BE2C (cell line): Measurements from ENCODE around the gene JAK1.

ENCODE experiments used
- DNase-seq: peaks from one replicate; pipeline ENCODE4 v3.0.0-alpha.2; 2020
- H3K27me3 ChIP-seq: fragments of 250-450 bp; sonication (Bioruptor Pico); 2 replicates; pipeline ENCODE4 v1.5.1; 2020; ENCODE audit warnings: mild to moderate bottlenecking
- H3K36me3 ChIP-seq: fragments of 250-450 bp; sonication (Bioruptor Pico); 2 replicates; pipeline ENCODE4 v1.5.1; 2020; ENCODE audit warnings: mild to moderate bottlenecking
- H3K4me1 ChIP-seq: fragments of 250-450 bp; sonication (Bioruptor Pico); 2 replicates; pipeline ENCODE4 v1.5.1; 2020
- H3K4me3 ChIP-seq: 2 replicates; pipeline ENCODE4 v1.5.1; 2011; ENCODE audit warnings: low read depth, low read length
- H3K9me3 ChIP-seq: fragments of 250-450 bp; sonication (Bioruptor Pico); 2 replicates; pipeline ENCODE4 v1.5.1; 2020
- CTCF ChIP-seq: IDR thresholded peaks from 2 replicates; pipeline ENCODE4 v1.5.1; 2012; ENCODE audit warnings: mild to moderate bottlenecking, low read depth, low read length

Gene JAK1

DNA sequence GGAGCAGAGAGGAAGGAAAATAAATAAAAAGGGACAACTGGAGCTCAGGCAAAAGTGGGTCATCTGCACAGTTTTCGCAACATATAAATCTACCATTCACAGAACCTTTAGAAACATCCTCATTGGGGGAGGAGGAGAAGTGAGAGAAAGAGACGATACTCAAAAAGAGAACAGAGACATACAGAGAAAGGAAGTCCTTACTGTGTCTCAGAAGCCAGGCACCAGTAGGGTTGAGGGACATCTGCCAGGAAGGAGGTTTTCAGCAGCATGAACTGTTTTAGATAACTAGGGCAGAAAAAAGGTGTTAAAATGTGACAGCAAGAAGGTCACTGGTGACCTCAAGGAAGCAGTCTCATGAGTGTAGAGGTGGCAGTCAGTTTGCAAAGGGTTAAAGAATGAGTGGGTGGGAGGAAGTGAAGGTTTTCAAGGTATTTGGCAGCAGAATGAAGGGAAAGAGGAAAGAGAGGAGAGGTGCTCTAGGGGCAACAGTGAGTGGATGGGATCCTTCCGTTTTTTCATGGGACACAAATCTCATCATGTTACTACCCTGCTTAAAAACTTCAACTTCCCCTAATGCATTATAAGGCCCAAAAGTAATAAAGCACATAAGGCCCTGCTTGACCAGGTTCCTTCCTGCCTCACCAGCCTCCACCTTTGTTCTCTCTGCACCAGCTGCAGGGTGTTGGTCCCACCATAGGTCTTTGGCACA is 9.5 kb downstream of the JAK1 start:
- TF ChIP-seq CTCF = no peak
- Histone ChIP-seq H3K9me3 (no peaks in the 10 kb centered on the region), H3K27me3 (no peaks in the 10 kb centered on the region), H3K4me1 (no peaks in the 10 kb centered on the region; the same call in 1 of the 2 replicates), H3K4me3 (no peak overlapping the region), H3K36me3 (no peaks in the 10 kb centered on the region)
- DNase-seq = no peak

GRCh38 chr1:64956010-64956640 is 10.2 kb downstream of the JAK1 start:
- Histone ChIP-seq H3K4me3 (no peak overlapping the region), H3K27me3 (no peaks in the 10 kb centered on the region)
- TF ChIP-seq CTCF = no peak

GRCh38 chr1:64955097-64956009 is 11.0 kb downstream of the JAK1 start:
- Histone ChIP-seq H3K4me3 (no peak overlapping the region), H3K9me3 (no peaks in the 10 kb centered on the region), H3K36me3 (no peaks in the 10 kb centered on the region), H3K4me1 (no peaks in the 10 kb centered on the region; the same call in 1 of the 2 replicates), H3K27me3 (no peaks in the 10 kb centered on the region)
- DNase-seq = no peak
- TF ChIP-seq CTCF = no peak

More at GRCh38 chr1:64956010-64956640, 10.2 kb downstream of the JAK1 start:
- H3K9me3 ChIP-seq = no peaks in the 10 kb centered on the region
- DNase-seq = no peak
- H3K36me3 ChIP-seq = no peaks in the 10 kb centered on the region
- no peaks in the 10 kb centered on the region; the same call in 1 of the 2 replicates for H3K4me1 ChIP-seq

DNA sequence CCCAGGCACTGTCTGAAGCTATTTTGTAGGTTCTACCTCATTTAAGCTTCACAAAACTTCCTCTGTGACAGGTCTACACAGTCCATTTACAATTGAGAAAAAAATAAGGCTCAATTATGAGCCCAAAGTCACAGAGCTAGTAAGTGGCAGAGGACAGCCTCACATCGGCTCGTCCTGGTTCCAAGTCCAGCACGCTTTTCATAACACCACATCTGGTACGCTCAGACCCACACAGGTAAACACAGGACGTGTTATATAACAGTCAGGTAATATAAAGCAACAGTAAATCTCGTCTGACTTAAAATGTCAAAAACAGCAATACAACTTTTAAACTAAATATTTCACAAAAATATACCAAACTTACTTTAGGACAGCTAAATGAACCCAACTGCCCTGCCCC is 13.1 kb downstream of the JAK1 start:
- Histone ChIP-seq H3K36me3 (no peaks in the 10 kb centered on the region), H3K27me3 (no peaks in the 10 kb centered on the region), H3K9me3 (no peaks in the 10 kb centered on the region), H3K4me1 (no peaks in the 10 kb centered on the region), H3K4me3 (no peak overlapping the region)
- TF ChIP-seq CTCF = no peak
- DNase-seq = no peak

DNA sequence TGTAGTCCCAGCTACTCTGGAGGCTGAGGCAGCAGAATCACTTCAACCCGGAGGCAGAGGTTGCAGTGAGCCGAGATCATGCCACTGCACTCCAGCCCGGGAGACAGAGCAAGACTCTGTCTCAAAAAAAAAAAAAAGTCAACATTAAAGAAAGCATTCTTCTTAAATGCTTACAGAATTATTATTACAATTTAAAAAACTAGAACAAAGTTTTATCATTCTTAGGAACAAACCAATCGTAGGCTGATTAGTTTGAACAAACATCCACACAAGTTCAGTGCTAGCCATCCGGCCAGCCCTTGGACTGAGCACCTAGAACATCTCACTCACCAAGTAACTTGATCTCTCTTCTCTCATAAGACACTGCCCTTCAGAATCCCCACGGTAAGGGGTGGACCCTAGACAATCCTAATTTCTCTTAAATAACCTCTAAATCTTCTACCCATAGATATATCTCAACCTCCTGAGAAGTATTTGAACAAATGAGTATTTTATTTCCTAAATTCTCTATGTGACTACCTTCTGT is 16.0 kb downstream of the JAK1 start:
- no peak for TF ChIP-seq CTCF

More for the DNA sequence above, 16.0 kb downstream of the JAK1 start:
- H3K9me3 ChIP-seq = no peaks in the 10 kb centered on the region
- H3K27me3 ChIP-seq = no peaks in the 10 kb centered on the region
- no peaks in the 10 kb centered on the region for H3K36me3 ChIP-seq
- no peak for DNase-seq
- no peaks in the 10 kb centered on the region for H3K4me1 ChIP-seq
- H3K4me3 ChIP-seq = no peak overlapping the region
